ENCODE measurements around the gene CAMTA1.

DNA sequence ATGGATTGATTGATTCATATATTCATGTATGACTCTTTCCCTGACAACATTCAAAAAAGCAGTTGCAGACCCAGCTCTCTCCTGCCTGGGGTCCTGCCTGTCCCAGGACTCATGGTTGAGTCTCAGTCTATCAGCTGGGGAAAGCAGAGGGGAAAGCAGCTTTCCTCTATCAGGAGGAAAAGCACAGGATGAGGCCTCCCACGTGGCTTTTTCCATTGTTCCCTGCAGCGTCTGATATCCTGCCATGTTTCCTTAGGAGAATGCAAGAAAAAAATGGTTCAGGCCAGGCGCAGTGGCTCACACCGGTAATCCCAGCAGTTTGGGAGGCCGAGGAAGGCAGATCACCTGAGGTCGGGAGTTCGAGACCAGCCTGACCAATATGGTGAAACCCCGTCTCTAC, 852.8 kb downstream of the CAMTA1 start:
- TF ChIP-seq, protein P1, sequence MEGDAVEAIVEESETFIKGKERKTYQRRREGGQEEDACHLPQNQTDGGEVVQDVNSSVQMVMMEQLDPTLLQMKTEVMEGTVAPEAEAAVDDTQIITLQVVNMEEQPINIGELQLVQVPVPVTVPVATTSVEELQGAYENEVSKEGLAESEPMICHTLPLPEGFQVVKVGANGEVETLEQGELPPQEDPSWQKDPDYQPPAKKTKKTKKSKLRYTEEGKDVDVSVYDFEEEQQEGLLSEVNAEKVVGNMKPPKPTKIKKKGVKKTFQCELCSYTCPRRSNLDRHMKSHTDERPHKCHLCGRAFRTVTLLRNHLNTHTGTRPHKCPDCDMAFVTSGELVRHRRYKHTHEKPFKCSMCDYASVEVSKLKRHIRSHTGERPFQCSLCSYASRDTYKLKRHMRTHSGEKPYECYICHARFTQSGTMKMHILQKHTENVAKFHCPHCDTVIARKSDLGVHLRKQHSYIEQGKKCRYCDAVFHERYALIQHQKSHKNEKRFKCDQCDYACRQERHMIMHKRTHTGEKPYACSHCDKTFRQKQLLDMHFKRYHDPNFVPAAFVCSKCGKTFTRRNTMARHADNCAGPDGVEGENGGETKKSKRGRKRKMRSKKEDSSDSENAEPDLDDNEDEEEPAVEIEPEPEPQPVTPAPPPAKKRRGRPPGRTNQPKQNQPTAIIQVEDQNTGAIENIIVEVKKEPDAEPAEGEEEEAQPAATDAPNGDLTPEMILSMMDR (optimal IDR thresholded peaks at IDR 0.05 in 1 of 3, IDR thresholded peaks at IDR 0.05 in 1 of 3, conservative IDR thresholded peaks at IDR 0.05 in 1 of 3; ENCODE audit: extremely low read depth in 1 of 3, insufficient read depth in 2 of 3, low read length in 3 of 3) = no peak
- no peak for TF ChIP-seq EZH2 (IDR thresholded peaks at IDR 0.05; ENCODE audit: low read length)

Measured in keratinocyte (primary cell).